HepG2 (cell line): Measurements from ENCODE around the gene PLXND1. TPM values are rescaled to one million over a fixed set of nuclear protein-coding genes. Genes with fewer than 3 reads are reported as not detected.

Experiments used
- ATAC-seq: fragments of 200-7000 bp; cut with Tn5 transposase; 3 replicates; pipeline ENCODE4 v1.9.1; 2020; ENCODE audit warnings: mild to moderate bottlenecking, moderate library complexity
- BruUV-seq: library from RNA; stranded (reverse); fragments of 400-500 nt; replicated peaks from 2 replicates; lab custom pipeline; 2021; lab: Mats Ljungman, UMichigan
- CTCF ChIA-PET: fragments of 300-600 bp; formaldehyde crosslinking; extraction: SDS; loops from one replicate; lab custom pipeline; 2021; ENCODE audit warnings: low total read pairs, inconsistent platforms, low intra/inter-chr PET ratio; lab: Yijun Ruan, JAX
- POLR2A ChIA-PET: fragments of 350-600 bp; sonication (Branson Sonifier 250); formaldehyde crosslinking; loops from one replicate; lab custom pipeline; 2020; ENCODE audit warnings: antibody characterized with exemption, inconsistent platforms; lab: Yijun Ruan, JAX
- DNase-seq: peaks from one replicate; pipeline ENCODE4 v3.0.0-alpha.2; 2015; ENCODE audit warnings: low spot score
- FAIRE-seq: peaks from 3 replicates; lab custom pipeline; 2011; peaks lifted over from hg19 to GRCh38; lab: Jason Lieb, UNC
- H2AFZ ChIP-seq: one replicate; pipeline ENCODE4 v1.6.1; 2011; ENCODE audit warnings: low read length, inconsistent platforms
- H3K27ac ChIP-seq: fragments of 300-600 bp; 3 replicates; pipeline ENCODE4 v1.8.0; 2011; ENCODE audit warnings: mixed run types, mild to moderate bottlenecking, mixed read lengths, low read length, inconsistent platforms; ENCODE audit not compliant: insufficient read depth; ENCODE audit errors: extremely low read length
- H3K27me3 ChIP-seq, 2 experiments: fragments of 200-600 bp in 1 of 2; 2 replicates in 1 of 2; 3 replicates in 1 of 2; pipeline versions ENCODE4 v1.6.0 to v1.8.0; 2011; ENCODE audit warnings: low read length in 2 of 2, mild to moderate bottlenecking in 2 of 2, moderate library complexity in 2 of 2, inconsistent platforms in 1 of 2; ENCODE audit not compliant: insufficient read depth in 2 of 2, control insufficient read depth in 1 of 2
- H3K36me3 ChIP-seq, 2 experiments: fragments of 200-600 bp in 1 of 2; replicated peaks in 1 of 2; 2 replicates in 1 of 2; 3 replicates in 1 of 2; pipeline versions ENCODE4 v1.5.1 to v1.8.0; 2011; ENCODE audit warnings: low read length in 2 of 2, inconsistent platforms in 1 of 2; ENCODE audit not compliant: insufficient read depth in 2 of 2, control insufficient read depth in 1 of 2
- H3K4me1 ChIP-seq: 2 replicates; pipeline ENCODE4 v1.5.1; 2012; ENCODE audit warnings: low read length, inconsistent platforms; ENCODE audit not compliant: insufficient read depth
- H3K4me2 ChIP-seq: 2 replicates; pipeline ENCODE4 v1.6.0; 2011; ENCODE audit warnings: low read depth, low read length, inconsistent platforms
- H3K4me3 ChIP-seq, 3 experiments: fragments of 200-600 bp in 1 of 3; sonication (generic), shearing (Covaris generic) in 1 of 3; replicated peaks in 1 of 3; 2 replicates each; pipeline ENCODE4 v1.5.1; 2011 to 2016; ENCODE audit warnings: low read length in 3 of 3, inconsistent platforms in 2 of 3, low read depth in 2 of 3, mild to moderate bottlenecking in 2 of 3, control low read depth in 1 of 3, mixed read lengths in 1 of 3; ENCODE audit not compliant: insufficient read depth in 1 of 3
- H3K79me2 ChIP-seq: one replicate; pipeline ENCODE4 v1.6.1; 2011; ENCODE audit warnings: low read length, inconsistent platforms; ENCODE audit not compliant: insufficient read depth
- H3K9ac ChIP-seq: 2 replicates; pipeline ENCODE4 v1.6.0; 2011; ENCODE audit warnings: mild to moderate bottlenecking, low read depth, low read length, inconsistent platforms; ENCODE audit not compliant: insufficient read depth
- H3K9me3 ChIP-seq: 2 replicates; pipeline ENCODE4 v1.5.1; 2012; ENCODE audit warnings: mild to moderate bottlenecking, low read length
- H4K20me1 ChIP-seq: 2 replicates; pipeline ENCODE4 v1.6.0; 2011; ENCODE audit warnings: inconsistent platforms, mild to moderate bottlenecking, low read length, moderate library complexity; ENCODE audit not compliant: insufficient read depth
- CCDC6 ChIP-seq: sonication (generic); formaldehyde crosslinking; IDR thresholded peaks from 2 replicates; pipeline ENCODE4 v1.8.1; 2022; ENCODE audit warnings: mild to moderate bottlenecking, missing genetic modification reagents, moderate library complexity
- IKZF4 ChIP-seq: sonication (generic); formaldehyde crosslinking; IDR thresholded peaks from 2 replicates; pipeline ENCODE4 v1.5.1; 2020; ENCODE audit warnings: borderline replicate concordance, mild to moderate bottlenecking, low read depth, missing genetic modification reagents; ENCODE audit errors: not compliant biosample characterization
- KDM6A ChIP-seq: IDR thresholded peaks from 2 replicates; pipeline ENCODE4 v1.6.1; 2016; ENCODE audit warnings: low read depth
- MATR3 ChIP-seq: sonication (generic); formaldehyde crosslinking; IDR thresholded peaks from 2 replicates; pipeline ENCODE4 v1.4.0; 2020; ENCODE audit warnings: missing genetic modification reagents
- MIER3 ChIP-seq: IDR thresholded peaks from 2 replicates; pipeline ENCODE4 v1.6.1; 2016; ENCODE audit warnings: missing compliant biosample characterization, borderline replicate concordance
- ONECUT2 ChIP-seq: sonication (generic); formaldehyde crosslinking; IDR thresholded peaks from 2 replicates; pipeline ENCODE4 v1.4.0; 2020; ENCODE audit warnings: missing genetic modification reagents
- PAX8 ChIP-seq: sonication (generic); formaldehyde crosslinking; IDR thresholded peaks from 2 replicates; pipeline ENCODE4 v1.8.0; 2022; ENCODE audit warnings: mild to moderate bottlenecking, missing genetic modification reagents, borderline replicate concordance
- PBX3 ChIP-seq: sonication (generic); formaldehyde crosslinking; IDR thresholded peaks from 2 replicates; pipeline ENCODE4 v1.8.1; 2023; ENCODE audit warnings: missing genetic modification reagents, inconsistent platforms, borderline replicate concordance
- SUZ12 ChIP-seq: fragments of 150-350 bp; IDR thresholded peaks from 2 replicates; pipeline ENCODE4 v1.6.1; 2014; ENCODE audit warnings: low read depth, low read length
- TCF7 ChIP-seq: sonication (generic); IDR thresholded peaks from 2 replicates; pipeline ENCODE4 v1.6.1; 2016; ENCODE audit warnings: antibody characterized with exemption, low read depth
- ZNF280B ChIP-seq: sonication (generic); formaldehyde crosslinking; IDR thresholded peaks from 2 replicates; pipeline ENCODE4 v1.5.0; 2020; ENCODE audit warnings: missing genetic modification reagents, mild to moderate bottlenecking, borderline replicate concordance
- ZNF331 ChIP-seq: sonication (generic); formaldehyde crosslinking; IDR thresholded peaks from 2 replicates; pipeline ENCODE4 v1.4.0; 2020; ENCODE audit warnings: missing genetic modification reagents
- ZNF333 ChIP-seq: sonication (generic); formaldehyde crosslinking; IDR thresholded peaks from 2 replicates; pipeline ENCODE4 v1.4.0; 2020; ENCODE audit warnings: mild to moderate bottlenecking, missing genetic modification reagents, borderline replicate concordance
- ZNF543 ChIP-seq: sonication (generic); formaldehyde crosslinking; IDR thresholded peaks from 2 replicates; pipeline ENCODE4 v1.4.0; 2020; ENCODE audit warnings: mild to moderate bottlenecking, missing genetic modification reagents
- ZNF780A ChIP-seq: sonication (generic); formaldehyde crosslinking; IDR thresholded peaks from 2 replicates; pipeline ENCODE4 v1.8.0; 2022; ENCODE audit warnings: mild to moderate bottlenecking, missing genetic modification reagents, moderate library complexity
- ZNF782 ChIP-seq: sonication (generic); formaldehyde crosslinking; IDR thresholded peaks from 2 replicates; pipeline ENCODE4 v1.4.0; 2020; ENCODE audit warnings: missing genetic modification reagents, mild to moderate bottlenecking, borderline replicate concordance
- ZNF792 ChIP-seq: IDR thresholded peaks from 2 replicates; pipeline ENCODE4 v1.6.1; 2016
- WGBS: methylation state at CpG from one replicate; pipeline ENCODE4 v1.1.6; 2017; ENCODE audit warnings: low lambda C conversion rate; 5-methylcytosine and 5-hydroxymethylcytosine counted together
- in situ Hi-C: cut with HindIII; loops from 2 replicates; pipeline ENCODE4 v1.10.0; 2017; ENCODE audit warnings: low pct_unique_long_range_greater_than_20kb; ENCODE audit not compliant: extremely low pct_ligation_motif_present
- intact Hi-C: fragments of 100-400 bp; cut with micrococcal nuclease; formaldehyde crosslinking; loops from one replicate; pipeline ENCODE4 v1.10.0; 2022; ENCODE audit not compliant: unreplicated experiment
- polyA plus RNA-seq, 8 experiments: library from polyadenylated mRNA; depleted of rRNA in 3 of 8; stranded (reverse) in 7 of 8; unstranded in 1 of 8; fragments of >200 nt; fragmentation: Illumina TruSeq in 4 of 8; extraction: Trizol in 4 of 8; gene quantifications; 2 replicates each; pipeline versions ENCODE4 v1.2.1 to v1.2.3, GENCODE V29; 2011 to 2016; ENCODE audit warnings: low read depth in 4 of 8, missing spikeins in 1 of 8, mixed read lengths in 1 of 8; ENCODE audit not compliant: insufficient read depth in 1 of 8
- total RNA-seq, 5 experiments: library from RNA; depleted of rRNA; stranded (reverse); fragments of >200 nt; fragmentation: Illumina TruSeq; extraction: Trizol; gene quantifications; 2 replicates each; pipeline ENCODE4 v1.2.3, GENCODE V29; 2016; ENCODE audit warnings: low read depth in 1 of 5
- TF ChIP-seq, protein P1 (sequence below): sonication (generic); formaldehyde crosslinking; IDR thresholded peaks from 2 replicates; pipeline ENCODE4 v1.5.0; 2020; ENCODE audit warnings: missing genetic modification reagents

Gene PLXND1
- total and polyA plus RNA-seq, 2 of the 13 experiments (the other 11 are each of a cell fraction or from before 2014, with no cell fraction given) = 15.9 to 42.0 TPM

DNA sequence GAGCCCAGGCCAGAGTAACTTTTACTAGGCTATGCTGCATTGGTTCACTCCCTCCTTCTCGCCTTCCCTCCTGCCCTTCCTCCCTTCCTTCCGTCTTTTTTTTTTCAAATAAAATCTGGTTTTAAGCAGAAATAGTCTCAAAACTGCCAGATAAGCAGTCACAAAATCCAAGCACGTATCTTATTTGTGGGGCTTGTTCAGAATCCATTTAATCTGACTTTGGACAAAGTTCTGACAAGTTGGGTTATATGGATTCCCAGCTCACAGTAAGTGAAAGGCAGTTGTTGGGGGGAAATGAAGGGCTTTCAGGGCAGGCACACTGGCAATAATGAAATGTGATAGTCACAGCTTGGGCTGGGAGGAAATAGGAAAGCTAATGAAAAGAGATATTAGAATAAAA, 32.0 kb upstream of the PLXND1 start (continued):
- no peak for TF ChIP-seq ZNF331 (CRISPR knock-in tag)
- no peak for TF ChIP-seq ZNF280B (CRISPR knock-in tag)
- TF ChIP-seq SUZ12 = no peak
- no peak for TF ChIP-seq ZNF333 (CRISPR knock-in tag)
- TF ChIP-seq ONECUT2 (CRISPR knock-in tag) = no peak

GRCh38 chr3:129636082-129636481, 29.6 kb upstream of the PLXND1 start:
- ATAC-seq (no peak), FAIRE-seq (no peak), DNase-seq (no peak)
- in situ Hi-C loops (no loop called here), intact Hi-C loops (no loop called here)
- WGBS = 43% methylated on average over 3 of the region's 3 CpGs
- Histone ChIP-seq H3K27ac (no peak overlapping the region), H3K4me1 (peaks cover 46% of the 10 kb centered on the region), H3K27me3 (no peaks in the 10 kb centered on the region), H3K79me2 (no peaks in the 10 kb centered on the region), H3K4me3 (no peak overlapping the region), H3K9ac (no peak overlapping the region), H2AFZ (no peak overlapping the region), H3K36me3 (no peaks in the 10 kb centered on the region), H4K20me1 (no peaks in the 10 kb centered on the region), H3K4me2 (no peak overlapping the region), H3K9me3 (peaks cover 13% of the 10 kb centered on the region)
- no peak for TF ChIP-seq MATR3 (CRISPR knock-in tag)
- TF ChIP-seq CCDC6 = no peak
- no peak for TF ChIP-seq MIER3
- no peak for TF ChIP-seq PBX3 (CRISPR knock-in tag)
- TF ChIP-seq TCF7 = no peak
- TF ChIP-seq ZNF543 = no peak
- TF ChIP-seq ZNF782 (CRISPR knock-in tag) = no peak
- TF ChIP-seq, protein P1, sequence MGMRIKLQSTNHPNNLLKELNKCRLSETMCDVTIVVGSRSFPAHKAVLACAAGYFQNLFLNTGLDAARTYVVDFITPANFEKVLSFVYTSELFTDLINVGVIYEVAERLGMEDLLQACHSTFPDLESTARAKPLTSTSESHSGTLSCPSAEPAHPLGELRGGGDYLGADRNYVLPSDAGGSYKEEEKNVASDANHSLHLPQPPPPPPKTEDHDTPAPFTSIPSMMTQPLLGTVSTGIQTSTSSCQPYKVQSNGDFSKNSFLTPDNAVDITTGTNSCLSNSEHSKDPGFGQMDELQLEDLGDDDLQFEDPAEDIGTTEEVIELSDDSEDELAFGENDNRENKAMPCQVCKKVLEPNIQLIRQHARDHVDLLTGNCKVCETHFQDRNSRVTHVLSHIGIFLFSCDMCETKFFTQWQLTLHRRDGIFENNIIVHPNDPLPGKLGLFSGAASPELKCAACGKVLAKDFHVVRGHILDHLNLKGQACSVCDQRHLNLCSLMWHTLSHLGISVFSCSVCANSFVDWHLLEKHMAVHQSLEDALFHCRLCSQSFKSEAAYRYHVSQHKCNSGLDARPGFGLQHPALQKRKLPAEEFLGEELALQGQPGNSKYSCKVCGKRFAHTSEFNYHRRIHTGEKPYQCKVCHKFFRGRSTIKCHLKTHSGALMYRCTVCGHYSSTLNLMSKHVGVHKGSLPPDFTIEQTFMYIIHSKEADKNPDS = no peak
- TF ChIP-seq ZNF792 (CRISPR knock-in tag) = no peak
- no peak for TF ChIP-seq PAX8 (CRISPR knock-in tag)
- TF ChIP-seq IKZF4 = no peak
- no peak for TF ChIP-seq ZNF780A (CRISPR knock-in tag)
- no peak for TF ChIP-seq KDM6A
- ChIA-PET CTCF (no interaction called here), POLR2A (no interaction called here)
- BruUV-seq = no TSS peak
